GM12874 (cell line): ENCODE data around the gene RPS25.

ENCODE experiments used
- TF ChIP-seq, protein P1 (sequence below): IDR thresholded peaks from 2 replicates; pipeline ENCODE4 v1.5.1; 2011; ENCODE audit warnings: low read depth, mild to moderate bottlenecking, control low read depth, low read length, moderate library complexity; ENCODE audit not compliant: insufficient read depth

The RPS25 gene

DNA sequence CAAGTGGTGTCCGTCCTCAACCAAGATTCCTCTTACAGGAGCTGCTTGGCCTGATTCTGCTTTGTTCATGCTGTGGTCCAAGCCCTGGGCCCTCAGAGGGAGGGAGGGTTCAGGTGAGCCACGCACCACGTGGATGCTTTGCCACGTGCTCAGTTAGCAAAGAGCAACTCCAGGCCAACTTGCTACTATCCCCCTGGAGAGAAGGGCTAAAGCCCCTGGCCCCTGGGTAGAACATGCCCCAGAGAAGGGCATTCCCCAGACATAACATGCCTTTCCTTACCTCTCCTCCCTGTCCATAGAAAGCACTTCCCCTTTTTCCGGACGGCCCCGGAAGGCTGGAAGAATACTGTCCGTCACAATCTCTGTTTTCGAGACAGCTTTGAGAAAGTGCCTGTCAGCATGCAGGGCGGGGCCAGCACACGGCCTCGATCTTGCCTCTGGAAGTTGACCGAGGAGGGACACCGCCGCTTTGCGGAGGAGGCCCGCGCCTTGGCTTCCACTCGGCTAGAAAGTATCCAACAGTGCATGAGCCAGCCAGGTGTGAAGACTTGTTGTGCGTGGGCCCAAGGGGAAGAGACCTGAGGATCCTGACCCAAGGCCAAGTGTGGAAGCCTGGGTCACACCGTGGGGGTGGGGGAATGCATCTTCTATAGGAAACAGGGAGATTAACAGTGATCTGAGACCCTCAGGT, 37.8 kb downstream of the RPS25 start:
- TF ChIP-seq, protein P1, sequence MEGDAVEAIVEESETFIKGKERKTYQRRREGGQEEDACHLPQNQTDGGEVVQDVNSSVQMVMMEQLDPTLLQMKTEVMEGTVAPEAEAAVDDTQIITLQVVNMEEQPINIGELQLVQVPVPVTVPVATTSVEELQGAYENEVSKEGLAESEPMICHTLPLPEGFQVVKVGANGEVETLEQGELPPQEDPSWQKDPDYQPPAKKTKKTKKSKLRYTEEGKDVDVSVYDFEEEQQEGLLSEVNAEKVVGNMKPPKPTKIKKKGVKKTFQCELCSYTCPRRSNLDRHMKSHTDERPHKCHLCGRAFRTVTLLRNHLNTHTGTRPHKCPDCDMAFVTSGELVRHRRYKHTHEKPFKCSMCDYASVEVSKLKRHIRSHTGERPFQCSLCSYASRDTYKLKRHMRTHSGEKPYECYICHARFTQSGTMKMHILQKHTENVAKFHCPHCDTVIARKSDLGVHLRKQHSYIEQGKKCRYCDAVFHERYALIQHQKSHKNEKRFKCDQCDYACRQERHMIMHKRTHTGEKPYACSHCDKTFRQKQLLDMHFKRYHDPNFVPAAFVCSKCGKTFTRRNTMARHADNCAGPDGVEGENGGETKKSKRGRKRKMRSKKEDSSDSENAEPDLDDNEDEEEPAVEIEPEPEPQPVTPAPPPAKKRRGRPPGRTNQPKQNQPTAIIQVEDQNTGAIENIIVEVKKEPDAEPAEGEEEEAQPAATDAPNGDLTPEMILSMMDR: no peak

DNA sequence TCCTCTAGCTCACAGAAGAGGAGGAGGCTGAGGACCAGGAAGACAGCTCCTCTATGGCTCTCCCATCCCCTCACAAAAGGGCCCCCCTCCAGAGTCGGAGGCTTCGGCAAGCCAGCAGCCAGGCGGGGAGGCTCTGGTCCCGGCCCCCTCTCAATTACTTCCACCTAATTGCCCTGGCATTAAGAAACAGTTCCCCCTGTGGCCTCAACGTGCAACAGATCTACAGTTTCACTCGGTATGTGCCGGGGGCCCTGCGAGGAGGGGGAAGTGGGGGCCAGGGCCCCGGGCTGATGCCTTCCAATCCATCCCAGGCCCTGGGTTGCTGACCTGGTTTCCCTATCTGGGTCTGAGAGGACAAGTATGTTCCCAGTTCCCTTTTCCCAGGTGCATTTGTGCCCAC, 38.7 kb downstream of the RPS25 start:
- TF ChIP-seq, protein P1: no peak

DNA sequence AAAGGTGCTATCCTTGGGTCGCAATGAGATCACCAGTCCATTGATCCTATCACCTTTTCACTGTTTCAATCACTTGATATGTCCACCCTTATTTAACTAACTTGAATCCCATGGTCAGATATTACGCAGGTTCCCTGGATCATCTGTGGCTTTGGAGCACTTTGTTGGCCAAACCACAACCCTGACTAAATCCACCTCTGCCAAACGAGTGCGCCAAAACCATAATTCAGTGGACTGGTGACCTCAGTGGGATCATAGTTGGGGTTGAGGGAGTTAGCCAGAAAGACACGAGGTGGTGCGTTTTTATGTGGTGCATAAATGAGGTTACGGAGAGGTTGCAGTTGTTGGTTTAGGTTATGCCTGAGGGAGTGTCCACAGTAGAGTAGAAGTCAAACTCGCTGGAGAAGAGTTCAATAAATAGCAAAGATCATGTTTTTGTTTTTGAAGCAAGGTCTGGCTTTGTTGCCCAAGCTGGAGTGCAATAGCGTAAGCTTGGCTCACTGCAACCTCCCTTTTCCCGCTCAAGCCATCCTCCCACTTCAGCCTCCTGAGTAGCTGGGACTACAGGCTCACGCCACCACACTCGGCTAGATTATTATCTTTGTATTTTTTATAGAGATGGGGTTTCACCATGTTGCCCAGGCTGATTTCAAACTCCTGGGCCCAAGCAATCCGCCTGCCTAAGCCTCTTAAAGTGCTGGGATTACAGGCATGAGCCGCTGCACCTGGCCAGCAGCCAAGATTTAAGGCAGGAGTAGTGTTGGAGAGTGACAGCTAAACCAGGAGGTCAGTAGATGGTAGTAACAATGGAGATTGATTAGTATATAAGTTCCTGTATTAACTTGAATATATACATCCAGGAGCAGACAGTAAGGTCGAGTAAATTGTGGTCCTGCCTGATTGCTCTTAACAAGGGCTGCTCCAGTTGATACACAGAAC, 42.1 kb downstream of the RPS25 start:
- TF ChIP-seq, protein P1: no peak

DNA sequence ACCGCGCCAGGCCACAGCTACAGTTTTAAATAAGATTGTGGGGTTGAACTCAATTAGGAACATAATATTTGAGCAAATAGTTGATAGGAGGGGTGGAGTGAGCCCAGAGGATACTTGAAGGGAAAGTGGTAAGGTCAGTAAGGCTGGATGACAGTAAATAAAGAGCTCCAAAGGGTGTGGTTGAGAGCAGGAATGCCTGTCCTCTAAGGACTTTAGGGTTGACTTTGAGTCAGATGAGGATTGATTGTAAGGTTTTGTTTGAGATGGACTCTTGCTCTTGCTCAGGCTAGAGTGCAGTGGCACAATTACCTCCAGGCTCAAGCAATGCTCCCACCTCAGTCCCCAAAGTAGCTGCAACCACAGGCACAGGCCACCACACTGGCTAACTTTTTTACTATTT, 44.2 kb downstream of the RPS25 start:
- TF ChIP-seq, protein P1: no peak

DNA sequence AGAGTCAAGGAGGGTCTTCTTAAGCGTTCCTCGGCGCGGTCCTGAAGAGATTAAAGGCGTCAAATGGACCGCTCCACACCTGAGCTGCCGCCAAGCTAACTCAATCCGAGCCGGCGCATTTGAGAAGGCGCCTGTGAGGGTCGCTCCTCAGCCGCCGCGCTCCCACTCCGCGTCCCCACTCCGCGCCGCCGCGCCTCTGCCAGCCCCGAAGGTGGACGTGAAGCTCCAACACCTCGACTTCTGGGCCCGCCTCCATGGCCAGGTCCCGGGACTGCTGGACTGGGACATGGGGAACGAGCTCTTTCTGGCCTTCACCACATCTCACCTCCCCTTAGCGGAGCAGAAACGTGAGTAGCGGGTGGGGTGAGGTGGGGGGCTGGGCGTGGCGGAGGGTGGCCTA, 46.5 kb downstream of the RPS25 start, which contains the start of gene FOXR1:
FOXR1 (plus strand) TSS at position 116 of the 400 bp plus-strand sequence; CDS start at position 287, 171 bp downstream.
- TF ChIP-seq, protein P1: no peak
